B cell (primary cell): ENCODE data around the gene ANKRD11. TPM values are rescaled to one million over a fixed set of nuclear protein-coding genes. Genes with fewer than 3 reads are reported as not detected.

Experiments used
- ATAC-seq: fragments of 200-7000 bp; cut with Tn5 transposase; one replicate; pipeline ENCODE4 v1.10.0; 2021; ENCODE audit warnings: low read depth, mild to moderate bottlenecking, moderate number of reproducible peaks, moderate library complexity
- CTCF ChIA-PET: fragments of 350-600 bp; sonication (Branson Sonifier 250); formaldehyde crosslinking; loops from one replicate; lab custom pipeline; 2021; ENCODE audit warnings: antibody characterized with exemption, inconsistent platforms; lab: Charles Lee
- POLR2A ChIA-PET: fragments of 350-600 bp; sonication (Branson Sonifier 250); formaldehyde crosslinking; loops from one replicate; lab custom pipeline; 2021; ENCODE audit warnings: antibody characterized with exemption; lab: Charles Lee
- DNase-seq: peaks from one replicate; pipeline ENCODE4 v3.0.0; 2013
- H2AFZ ChIP-seq: 2 replicates; pipeline ENCODE4 v1.6.1; 2012; ENCODE audit warnings: mild to moderate bottlenecking, low read depth, low read length; ENCODE audit not compliant: insufficient read depth, poor library complexity, severe bottlenecking
- H3K27ac ChIP-seq, 2 donors: 1 replicate in 1 of 2; 2 replicates in 1 of 2; pipeline ENCODE4 v1.5.1; 2012 to 2013; ENCODE audit warnings: low read length in 2 of 2, mild to moderate bottlenecking in 2 of 2, moderate library complexity in 1 of 2
- H3K27me3 ChIP-seq, 4 experiments: fragments of 200-600 bp in 1 of 4; sonication (generic) in 1 of 4; replicated peaks in 1 of 4; 1 replicate in 2 of 4; 2 replicates in 2 of 4; pipeline versions ENCODE4 v1.6.1 to v1.7.0; 2013 to 2016; ENCODE audit warnings: low read length in 3 of 4, mild to moderate bottlenecking in 2 of 4, mixed read lengths in 1 of 4, moderate library complexity in 1 of 4; ENCODE audit not compliant: insufficient read depth in 4 of 4, control insufficient read depth in 3 of 4; ENCODE audit errors: control extremely low read depth in 1 of 4
- H3K36me3 ChIP-seq, 2 experiments: replicated peaks in 1 of 2; 1 replicate in 1 of 2; 2 replicates in 1 of 2; pipeline versions ENCODE4 v1.6.1 to v1.7.1; 2013; ENCODE audit warnings: low read length in 1 of 2; ENCODE audit not compliant: insufficient read depth in 2 of 2, control insufficient read depth in 1 of 2; ENCODE audit errors: control extremely low read depth in 1 of 2, extremely low read depth in 1 of 2
- H3K4me1 ChIP-seq, 2 donors: fragments of 200-600 bp in 1 of 2; sonication (generic) in 1 of 2; 1 replicate in 1 of 2; 2 replicates in 1 of 2; pipeline versions ENCODE4 v1.5.1 to v1.6.1; 2013 to 2017; ENCODE audit warnings: low read length in 2 of 2; ENCODE audit not compliant: control insufficient read depth in 2 of 2, insufficient read depth in 2 of 2
- H3K4me2 ChIP-seq: replicated peaks from 2 replicates; pipeline ENCODE3; 2012; ENCODE audit warnings: mild to moderate bottlenecking, low read depth, low read length; ENCODE audit not compliant: poor library complexity, severe bottlenecking
- H3K4me3 ChIP-seq, 5 experiments: fragments of 200-600 bp in 1 of 5; sonication (generic) in 1 of 5; 1 replicate in 3 of 5; 2 replicates in 2 of 5; pipeline versions ENCODE4 v1.5.1 to v1.7.0; 2011 to 2016; ENCODE audit warnings: low read length in 4 of 5, mild to moderate bottlenecking in 4 of 5, low read depth in 2 of 5, control low read depth in 1 of 5, moderate library complexity in 1 of 5; ENCODE audit not compliant: insufficient read depth in 1 of 5; ENCODE audit errors: control extremely low read depth in 1 of 5, extremely low read depth in 1 of 5
- H3K79me2 ChIP-seq: fragments of 200-600 bp; sonication (generic); one replicate; pipeline ENCODE4 v1.6.0; 2016; ENCODE audit warnings: low read length; ENCODE audit not compliant: control insufficient read depth, insufficient read depth
- H3K9ac ChIP-seq: fragments of 200-600 bp; sonication (generic); 2 replicates; pipeline ENCODE4 v1.6.1; 2017; ENCODE audit warnings: mild to moderate bottlenecking, low read length, moderate library complexity
- H3K9me3 ChIP-seq, 3 donors: one replicate each; pipeline versions ENCODE4 v1.6.1 to v1.7.1; 2013; ENCODE audit warnings: low read length in 2 of 3; ENCODE audit not compliant: control insufficient read depth in 2 of 3, insufficient read depth in 1 of 3; ENCODE audit errors: control extremely low read depth in 1 of 3
- H4K20me1 ChIP-seq: 2 replicates; pipeline ENCODE4 v1.6.0; 2012; ENCODE audit warnings: mild to moderate bottlenecking, low read length; ENCODE audit not compliant: insufficient read depth, control insufficient read depth, poor library complexity, severe bottlenecking
- H3K27ac Mint-ChIP-seq: one replicate; pipeline ENCODE4 v1.8.0; 2021; ENCODE audit warnings: mixed read lengths
- H3K27me3 Mint-ChIP-seq: one replicate; pipeline ENCODE4 v1.8.0; 2021; ENCODE audit warnings: mixed read lengths
- H3K4me1 Mint-ChIP-seq: one replicate; pipeline ENCODE4 v1.8.0; 2021; ENCODE audit warnings: mixed read lengths
- H3K4me3 Mint-ChIP-seq: one replicate; pipeline ENCODE4 v1.8.0; 2021; ENCODE audit warnings: mixed read lengths
- H3K9me3 Mint-ChIP-seq: one replicate; pipeline ENCODE4 v1.8.0; 2022; ENCODE audit warnings: mixed read lengths; ENCODE audit not compliant: insufficient read depth
- EZH2 ChIP-seq: IDR thresholded peaks from 2 replicates; pipeline ENCODE4 v1.6.1; 2012; ENCODE audit warnings: borderline replicate concordance, low read depth, mild to moderate bottlenecking, moderate library complexity, low read length; ENCODE audit not compliant: insufficient read depth, poor library complexity, severe bottlenecking
- WGBS: methylation state at CpG from one replicate; pipeline ENCODE4 v1.1.5; 2013; ENCODE audit warnings: missing lambda C conversion rate; ENCODE audit not compliant: insufficient coverage; 5-methylcytosine and 5-hydroxymethylcytosine counted together
- intact Hi-C: fragments of 100-400 bp; cut with micrococcal nuclease; formaldehyde crosslinking; loops from one replicate; pipeline ENCODE4 v1.10.0; 2022
- polyA plus RNA-seq: library from polyadenylated mRNA; depleted of rRNA; stranded (reverse); fragments of >200 nt; gene quantifications from 2 replicates; pipeline ENCODE4 v1.2.3, GENCODE V29; 2012
- total RNA-seq, 2 donors: library from RNA; stranded (reverse); fragments of 120-200 nt in 1 of 2; gene quantifications; 1 replicate in 1 of 2; 2 replicates in 1 of 2; pipeline versions ENCODE4 v1.2.3 to v1.2.4, GENCODE V29; 2013 to 2022
- TF ChIP-seq, protein P1 (sequence below): fragments of 200-600 bp; IDR thresholded peaks from one replicate; pipeline ENCODE4 v1.8.0; 2022; ENCODE audit warnings: antibody characterized with exemption, mild to moderate bottlenecking

The ANKRD11 gene
- total and polyA plus RNA-seq, 2 donors (not counting 1 experiment from before 2014, with no cell fraction given) = 67.9 to 314 TPM

DNA sequence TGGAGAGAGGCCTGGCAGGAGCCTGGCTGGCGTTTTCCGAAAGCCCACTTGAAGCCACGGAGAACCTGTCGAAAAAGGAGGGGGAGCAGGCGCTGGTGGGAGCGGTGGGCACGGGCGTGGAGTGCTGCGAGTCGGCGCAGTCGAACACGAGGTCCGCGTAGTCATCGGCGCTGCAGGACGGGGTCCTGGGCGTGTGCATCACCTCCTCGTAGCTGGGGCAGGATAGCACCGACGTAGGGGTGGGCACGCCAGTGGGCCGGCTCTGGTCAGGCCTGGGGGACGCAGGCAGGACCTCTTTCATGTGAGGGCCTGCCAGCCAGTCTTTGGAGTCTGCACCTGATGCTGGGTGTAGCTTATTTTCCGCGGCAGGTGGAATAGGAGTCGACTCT is 209.2 kb downstream of the ANKRD11 start:
- ATAC-seq (no peak), DNase-seq (no peak)
- peaks cover 0 to 7% (median 0%) of the 10 kb centered on the region in 3 donors for H3K9me3 ChIP-seq
- intact Hi-C loops = no loop called here
- Mint-ChIP-seq H3K4me3 (no peak overlapping the region), H3K9me3 (no peaks in the 10 kb centered on the region), H3K27me3 (no peaks in the 10 kb centered on the region), H3K27ac (no peak overlapping the region), H3K4me1 (no peaks in the 10 kb centered on the region)
- H3K27ac ChIP-seq = no peak overlapping the region
- no peak overlapping the region for H3K4me3 ChIP-seq
- TF ChIP-seq, protein P1, sequence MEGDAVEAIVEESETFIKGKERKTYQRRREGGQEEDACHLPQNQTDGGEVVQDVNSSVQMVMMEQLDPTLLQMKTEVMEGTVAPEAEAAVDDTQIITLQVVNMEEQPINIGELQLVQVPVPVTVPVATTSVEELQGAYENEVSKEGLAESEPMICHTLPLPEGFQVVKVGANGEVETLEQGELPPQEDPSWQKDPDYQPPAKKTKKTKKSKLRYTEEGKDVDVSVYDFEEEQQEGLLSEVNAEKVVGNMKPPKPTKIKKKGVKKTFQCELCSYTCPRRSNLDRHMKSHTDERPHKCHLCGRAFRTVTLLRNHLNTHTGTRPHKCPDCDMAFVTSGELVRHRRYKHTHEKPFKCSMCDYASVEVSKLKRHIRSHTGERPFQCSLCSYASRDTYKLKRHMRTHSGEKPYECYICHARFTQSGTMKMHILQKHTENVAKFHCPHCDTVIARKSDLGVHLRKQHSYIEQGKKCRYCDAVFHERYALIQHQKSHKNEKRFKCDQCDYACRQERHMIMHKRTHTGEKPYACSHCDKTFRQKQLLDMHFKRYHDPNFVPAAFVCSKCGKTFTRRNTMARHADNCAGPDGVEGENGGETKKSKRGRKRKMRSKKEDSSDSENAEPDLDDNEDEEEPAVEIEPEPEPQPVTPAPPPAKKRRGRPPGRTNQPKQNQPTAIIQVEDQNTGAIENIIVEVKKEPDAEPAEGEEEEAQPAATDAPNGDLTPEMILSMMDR = no peak
- TF ChIP-seq EZH2 = no peak
- no peaks in the 10 kb centered on the region for H3K27me3 ChIP-seq
- H3K4me1 ChIP-seq = no peaks in the 10 kb centered on the region
- peaks cover 47% of the 10 kb centered on the region for H4K20me1 ChIP-seq
- H2AFZ ChIP-seq = no peak overlapping the region
- H3K36me3 ChIP-seq = peaks cover 2 to 63% of the 10 kb centered on the region in 2 experiments
- peaks cover 10% of the 10 kb centered on the region for H3K79me2 ChIP-seq
- ChIA-PET POLR2A (no interaction called here), CTCF (interaction anchor here (1.8 kb wide), 1 partner anchor 10 kb away, joined by 7 read pairs; no protein-coding TSS in a partner anchor)
- no peak overlapping the region for H3K4me2 ChIP-seq
- over 99% methylated on average over 28 of the region's 28 CpGs for WGBS
- H3K9ac ChIP-seq = no peak overlapping the region

DNA sequence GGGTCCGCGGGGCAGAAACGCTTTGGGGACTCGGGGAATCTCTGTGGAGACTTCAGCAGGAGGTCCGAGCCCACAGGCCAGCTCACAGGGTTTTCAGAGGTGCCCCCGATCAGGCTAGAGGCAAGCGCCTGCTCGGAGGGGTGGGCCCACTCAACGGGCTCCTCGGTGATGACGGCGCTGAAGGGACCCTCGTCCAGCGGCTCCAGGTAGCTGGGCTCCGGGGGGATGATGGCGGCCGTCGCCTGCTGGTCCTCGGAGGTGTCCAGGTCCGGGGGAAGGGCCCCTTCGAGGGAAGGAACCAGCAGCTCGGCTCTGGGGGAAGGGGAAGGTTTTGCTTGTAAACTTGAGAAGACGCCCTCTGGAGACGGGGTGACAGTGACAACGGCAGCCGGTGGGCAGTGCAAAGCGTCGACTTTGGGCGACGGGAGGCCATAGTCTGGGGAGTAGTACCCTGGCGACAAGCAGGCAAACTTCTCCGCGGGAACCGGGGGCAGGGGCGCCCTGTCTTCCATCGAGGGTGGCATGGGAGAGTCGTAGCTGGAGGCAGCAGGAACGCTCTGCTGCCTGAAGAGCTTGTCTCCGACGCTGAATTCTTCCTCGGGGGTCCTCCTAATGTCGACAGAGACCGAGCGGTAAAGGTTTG is 209.7 kb downstream of the ANKRD11 start:
- ChIA-PET POLR2A (no interaction called here), CTCF (interaction anchor here (1.2 to 1.8 kb wide), 2 partner anchors 8 to 10 kb away, joined by 3 to 7 read pairs; no protein-coding TSS in a partner anchor)
- H4K20me1 ChIP-seq = peaks cover 47% of the 10 kb centered on the region
- ATAC-seq = no peak
- no peak overlapping the region for H3K4me3 Mint-ChIP-seq
- H3K4me1 Mint-ChIP-seq = no peaks in the 10 kb centered on the region
- peaks cover 2 to 62% of the 10 kb centered on the region in 2 experiments for H3K36me3 ChIP-seq
- no peak overlapping the region for H3K27ac Mint-ChIP-seq
- peaks cover 0 to 7% (median 0%) of the 10 kb centered on the region in 3 donors for H3K9me3 ChIP-seq
- no peak overlapping the region for H3K27ac ChIP-seq
- TF ChIP-seq EZH2 = no peak
- TF ChIP-seq, protein P1 = no peak
- intact Hi-C loops = no loop called here
- H3K4me3 ChIP-seq = no peak overlapping the region
- no peak for DNase-seq
- no peak overlapping the region for H3K9ac ChIP-seq
- 97% methylated on average over 44 of the region's 44 CpGs for WGBS
- H3K4me1 ChIP-seq = no peaks in the 10 kb centered on the region
- no peak overlapping the region for H3K4me2 ChIP-seq
- H3K79me2 ChIP-seq = peaks cover 15% of the 10 kb centered on the region
- no peaks in the 10 kb centered on the region for H3K27me3 ChIP-seq
- H2AFZ ChIP-seq = no peak overlapping the region
- H3K9me3 Mint-ChIP-seq = no peaks in the 10 kb centered on the region
- no peaks in the 10 kb centered on the region for H3K27me3 Mint-ChIP-seq
